Ureter (tissue), 1 donor: ENCODE results near the gene HES7. TPM values are rescaled to one million over a fixed set of nuclear protein-coding genes. Genes with fewer than 3 reads are reported as not detected.
"Not testable (repeated sequence)": the region's sequence is repeated elsewhere in the genome, so short reads cannot be mapped to it uniquely, and the experiment has no call there.

Experiments
- DNase-seq: peaks from one replicate; pipeline ENCODE4 v3.0.0-alpha.2; 2020; ENCODE audit warnings: low spot score
- total RNA-seq: library from RNA; stranded (reverse); gene quantifications from one replicate; pipeline ENCODE4 v1.2.4, GENCODE V29; 2023
- donor health status: DM: yes; HTN: yes; CAD: no.

Gene HES7
- total RNA-seq = not detected

DNA sequence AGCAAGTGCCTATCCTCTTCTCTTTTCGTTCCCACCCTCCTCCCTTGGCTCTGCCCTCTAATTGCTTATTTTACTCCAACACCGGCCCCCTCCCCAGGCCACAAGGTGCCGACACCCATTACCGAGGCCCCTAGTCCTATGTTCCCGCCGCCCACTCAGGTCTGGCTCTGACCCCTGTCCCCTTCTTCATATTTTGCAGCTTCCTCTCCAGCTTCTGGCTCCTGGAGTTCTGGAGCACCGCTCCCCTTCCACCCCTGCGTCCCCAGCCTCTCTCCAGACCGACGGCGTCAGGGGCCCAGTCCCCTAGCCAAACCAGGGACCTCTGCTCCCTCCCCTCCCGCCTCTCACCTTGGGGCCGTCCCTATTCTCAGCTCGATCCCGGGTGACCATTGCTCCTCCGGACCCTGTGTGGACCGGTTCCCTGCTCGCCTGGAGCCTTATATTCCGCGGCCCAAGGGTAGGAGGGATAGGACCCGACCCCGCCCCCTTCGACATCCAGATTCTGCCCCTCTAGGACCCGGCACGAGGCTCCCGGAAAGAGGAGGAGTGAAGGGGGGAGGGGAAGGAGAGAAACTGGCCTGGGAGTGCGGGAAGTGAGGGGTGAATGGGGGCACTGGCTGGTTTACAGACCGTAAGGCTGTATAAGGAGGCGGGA, at the start of gene HES7:
TSS of gene HES7 (minus strand) at position 412 of the 655 bp plus-strand sequence. CDS start at position 390, 22 bp downstream.
- DNase-seq = no peak

DNA sequence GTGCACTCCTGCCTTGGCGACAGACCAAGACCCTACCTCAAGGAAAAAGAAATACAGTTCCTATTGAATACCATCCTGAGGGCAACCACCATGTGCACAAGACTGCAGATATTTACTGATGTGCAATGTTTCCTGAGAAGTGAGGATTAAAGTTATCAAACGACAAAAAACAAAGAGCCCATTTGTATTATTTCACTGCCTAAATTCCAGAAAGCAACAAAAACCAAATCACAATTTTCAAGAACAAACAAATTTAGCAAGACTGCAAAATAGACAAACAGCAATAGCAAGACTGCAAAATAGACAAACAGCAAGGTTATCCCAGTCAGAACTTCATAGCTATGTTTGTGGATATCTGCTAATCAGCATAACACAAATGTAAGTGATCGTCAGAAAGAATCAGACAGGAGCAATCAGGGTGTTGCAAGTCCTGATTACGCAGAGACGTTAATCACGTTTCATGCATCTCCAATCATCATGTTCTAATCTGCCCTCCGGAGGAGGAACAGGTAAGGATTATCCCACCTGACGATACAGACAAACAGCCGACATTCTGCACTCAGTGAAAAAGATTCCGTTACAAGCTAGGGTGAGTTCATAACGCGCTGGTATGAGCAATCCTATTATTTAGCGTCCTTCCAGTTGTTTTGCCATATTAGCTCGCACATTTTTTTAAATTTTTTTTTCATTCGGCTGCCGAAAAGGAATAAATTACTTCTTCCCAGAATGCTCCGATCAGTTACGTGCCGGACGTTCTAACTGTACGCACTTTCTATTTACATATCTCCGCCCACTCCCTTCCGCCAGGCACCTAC, 49.4 kb upstream of the HES7 start:
- DNase-seq = no peak

DNA sequence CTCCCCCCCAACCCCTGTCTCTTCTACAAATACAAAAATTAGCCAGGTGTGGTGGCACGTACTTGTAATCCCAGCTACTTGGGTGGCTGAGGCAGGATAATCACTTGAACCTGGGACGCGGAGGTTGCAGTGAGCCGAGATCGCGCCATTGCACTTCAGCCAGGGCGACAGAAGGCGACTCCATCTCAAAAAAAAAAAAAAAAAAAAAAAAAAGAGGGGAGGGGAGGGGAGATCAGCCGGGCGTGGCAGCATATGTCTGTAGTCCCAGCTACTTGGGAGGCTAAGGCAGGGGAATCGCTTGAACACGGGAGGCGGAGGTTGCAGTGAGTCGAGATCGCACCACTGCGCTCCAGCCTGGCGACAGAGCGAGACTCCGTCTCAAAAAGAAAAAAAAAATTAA, 46.3 kb upstream of the HES7 start:
- not testable (repeated sequence) for DNase-seq

DNA sequence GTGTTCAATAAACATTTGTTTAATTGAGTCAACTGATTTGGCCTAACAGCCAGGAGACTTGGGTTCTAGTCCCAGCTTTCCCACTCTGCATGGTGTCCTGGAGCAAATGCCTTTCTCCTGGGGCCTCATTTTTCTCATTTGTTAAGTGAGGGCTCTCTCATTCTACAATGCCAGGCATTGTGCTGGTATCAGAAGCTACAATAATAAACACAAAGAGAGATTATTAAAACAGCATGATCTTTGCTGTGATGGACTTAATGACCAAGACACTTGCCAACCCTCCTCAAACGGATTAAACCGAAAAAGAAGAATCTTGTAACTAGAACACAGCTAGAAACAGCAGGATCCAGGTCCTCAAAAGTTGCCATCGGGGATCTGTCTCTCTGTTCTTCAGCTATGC, 43.6 kb upstream of the HES7 start:
- DNase-seq = no peak

- no peak for DNase-seq
Measured at GRCh38 chr17:8166731-8167130, 42.8 kb upstream of the HES7 start.

GRCh38 chr17:8164815-8165131, 40.9 kb upstream of the HES7 start:
- DNase-seq = no peak

DNA sequence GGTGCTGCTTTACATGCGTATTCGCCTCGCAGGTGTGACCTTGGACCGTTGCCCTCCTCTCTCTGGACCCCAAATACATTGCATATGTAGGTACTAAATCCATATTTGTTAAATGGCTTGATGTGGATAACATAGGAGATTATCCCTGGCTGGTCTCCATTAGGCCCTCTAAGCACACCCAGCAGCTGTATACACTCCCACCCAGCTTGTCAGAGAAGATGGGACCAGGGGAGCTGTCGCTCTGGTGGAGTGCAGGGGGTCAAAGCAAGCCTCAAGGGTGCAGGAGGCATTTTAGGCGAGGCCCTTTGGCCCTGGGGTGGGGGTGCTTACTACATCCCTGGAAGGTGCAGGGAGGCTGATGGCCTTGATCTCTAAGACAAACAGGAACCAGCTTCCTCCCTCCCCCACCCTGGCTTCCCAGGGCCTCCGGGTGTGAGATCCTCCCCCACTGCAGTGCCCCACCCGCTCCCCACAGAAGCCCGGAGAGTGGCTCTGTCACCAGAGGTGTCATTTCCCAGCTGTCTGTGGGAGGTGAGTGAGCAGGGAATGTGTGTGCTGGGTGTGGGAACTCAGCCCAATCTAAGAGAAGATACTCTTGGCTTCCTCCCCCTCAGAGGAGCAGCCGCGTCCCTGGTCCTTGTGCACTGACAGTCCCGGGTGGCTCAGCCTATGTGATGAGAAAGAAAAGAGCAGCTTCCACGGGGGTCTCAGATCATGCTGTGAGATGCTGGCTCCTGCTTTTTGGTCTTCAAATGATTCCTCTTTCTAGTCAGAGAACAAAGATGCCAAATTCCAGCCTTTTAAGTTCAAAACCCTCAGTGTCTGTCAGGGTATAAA, 40.3 kb upstream of the HES7 start:
- DNase-seq = peak; percentile 81

DNA sequence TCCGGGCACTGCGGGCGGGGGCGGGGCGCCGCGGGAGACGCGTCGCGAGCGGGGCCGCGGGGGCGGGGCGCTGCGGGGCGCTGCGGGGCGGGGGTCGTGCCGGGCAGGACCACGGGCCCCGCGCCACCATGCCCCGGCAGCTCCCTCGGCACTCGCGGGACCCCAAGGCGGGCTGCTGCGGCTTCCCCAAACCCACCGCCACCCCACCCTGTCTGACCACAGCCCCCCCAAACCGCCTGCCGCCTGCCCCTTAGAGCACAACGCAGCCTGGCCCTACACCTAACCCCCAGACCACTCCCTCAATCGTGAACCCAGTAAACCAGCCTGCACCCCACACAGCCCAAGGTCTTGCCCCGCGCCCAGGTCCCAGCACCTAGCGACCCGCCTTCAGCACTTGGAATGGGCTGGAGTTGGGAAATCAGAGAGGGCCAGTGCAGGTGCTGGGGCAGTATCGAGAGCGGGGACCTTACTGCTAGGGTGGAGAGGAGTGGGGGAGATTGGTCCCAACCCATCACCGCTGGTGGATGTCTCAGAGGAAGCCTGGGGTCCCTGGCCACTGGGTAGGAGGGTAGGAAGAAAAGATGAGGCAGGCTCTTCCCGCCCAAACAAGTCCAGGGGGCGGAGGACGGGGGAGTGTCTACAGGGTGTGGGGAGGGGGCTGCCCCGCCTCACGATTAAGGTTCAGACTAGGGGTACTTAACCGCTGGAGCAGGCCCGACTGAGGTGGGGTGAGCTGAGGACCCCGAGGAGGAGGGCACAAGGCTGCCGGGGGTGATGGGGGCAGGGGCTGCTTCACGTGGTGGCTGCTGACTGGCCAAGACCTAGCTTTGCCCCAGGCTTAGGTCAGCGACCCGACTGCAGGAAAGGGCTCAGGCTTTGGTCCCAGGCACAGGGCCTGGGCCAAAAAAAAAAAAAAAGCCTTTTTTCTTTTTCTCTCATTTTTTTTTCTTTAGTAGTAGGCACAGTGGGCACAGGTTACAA, 39.4 kb upstream of the HES7 start:
- DNase-seq = no peak

DNA sequence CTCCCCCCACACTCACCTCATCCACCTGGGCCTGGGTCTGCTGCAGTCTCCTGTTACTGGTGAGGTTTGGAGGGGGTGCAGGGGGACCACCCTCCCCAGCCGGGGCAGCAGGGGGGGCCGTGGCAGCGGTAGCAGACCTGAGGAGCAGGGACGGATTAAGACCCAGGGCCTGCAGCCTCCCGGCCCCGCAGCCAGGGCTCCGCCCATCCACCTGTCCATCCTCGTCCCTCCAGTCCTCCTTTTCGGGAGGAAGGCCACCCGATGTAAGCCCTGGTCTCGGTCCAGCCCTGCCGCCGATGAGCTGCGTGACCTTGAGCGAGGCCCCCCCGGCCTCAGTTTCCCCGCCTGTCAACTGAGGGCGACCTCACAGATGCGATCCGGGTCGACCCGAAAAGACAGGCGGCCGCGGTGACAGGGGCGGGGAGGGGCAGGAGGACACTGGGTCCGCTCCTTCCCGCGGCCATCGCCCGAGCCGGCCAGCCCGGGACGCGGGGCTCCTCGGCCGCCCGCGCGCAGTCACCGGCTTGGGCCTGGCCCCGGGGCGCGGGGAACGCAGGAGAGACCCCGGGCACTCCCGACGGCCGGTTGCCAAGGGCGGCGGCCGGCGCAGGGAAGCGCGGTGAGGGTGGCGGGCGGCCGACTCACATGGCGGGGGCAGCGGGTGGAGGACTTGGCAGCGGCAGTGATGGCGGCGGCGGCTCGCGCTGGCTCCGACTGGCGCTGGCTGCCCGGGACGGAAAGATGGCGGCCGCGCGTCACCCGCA, 38.5 kb upstream of the HES7 start, which contains the start of gene VAMP2:
TSS of gene VAMP2 (minus strand) at position 716 of the 764 bp plus-strand sequence. CDS start at position 647, 69 bp downstream.
- peak; percentile 88 for DNase-seq

GRCh38 chr17:8161289-8162232, 37.7 kb upstream of the HES7 start:
- no peak for DNase-seq

DNA sequence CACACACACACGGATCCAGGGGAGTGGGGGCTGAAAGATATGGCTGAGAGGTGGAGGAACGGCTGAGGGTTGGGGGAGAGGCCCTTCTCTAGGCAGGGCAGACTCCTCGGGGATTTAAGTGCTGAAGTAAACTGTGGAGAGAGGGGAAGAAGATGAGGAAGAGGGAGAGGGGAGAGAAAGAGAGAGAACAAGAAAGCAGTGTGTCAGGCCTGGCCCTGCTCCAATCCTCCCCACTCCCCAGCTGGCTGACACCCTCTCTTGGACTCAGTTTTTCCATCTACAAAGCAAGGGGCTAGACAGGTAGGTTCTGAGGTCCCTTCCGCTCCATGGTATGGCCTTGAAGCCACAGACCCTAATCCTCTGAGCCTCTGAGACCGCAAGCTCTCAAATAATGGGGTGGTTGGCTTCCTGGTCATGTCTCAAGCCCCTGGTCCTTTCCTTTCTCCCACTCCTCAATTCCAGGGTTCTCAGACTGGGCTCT, 36.9 kb upstream of the HES7 start:
- DNase-seq = no peak

DNA sequence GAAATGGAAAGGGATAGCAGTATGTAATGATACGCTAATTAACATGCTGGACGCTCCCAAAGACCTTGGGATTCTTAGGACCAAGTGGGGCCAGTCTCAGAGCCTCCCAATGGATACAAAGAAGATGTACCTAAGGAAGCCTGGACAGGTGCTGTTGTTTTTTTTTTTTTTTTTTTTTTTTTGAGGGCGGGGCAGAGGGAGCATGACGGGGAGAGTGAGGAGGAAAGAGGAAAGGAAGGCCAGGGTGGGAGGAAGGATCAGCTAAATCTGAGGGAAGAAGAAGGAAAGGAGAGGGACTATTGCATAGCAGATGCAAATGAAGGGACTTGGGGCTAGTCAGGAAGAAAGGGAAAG, 36.3 kb upstream of the HES7 start:
- DNase-seq = no peak

- no peak for DNase-seq
Measured at GRCh38 chr17:8159459-8160223, 35.7 kb upstream of the HES7 start.

DNA sequence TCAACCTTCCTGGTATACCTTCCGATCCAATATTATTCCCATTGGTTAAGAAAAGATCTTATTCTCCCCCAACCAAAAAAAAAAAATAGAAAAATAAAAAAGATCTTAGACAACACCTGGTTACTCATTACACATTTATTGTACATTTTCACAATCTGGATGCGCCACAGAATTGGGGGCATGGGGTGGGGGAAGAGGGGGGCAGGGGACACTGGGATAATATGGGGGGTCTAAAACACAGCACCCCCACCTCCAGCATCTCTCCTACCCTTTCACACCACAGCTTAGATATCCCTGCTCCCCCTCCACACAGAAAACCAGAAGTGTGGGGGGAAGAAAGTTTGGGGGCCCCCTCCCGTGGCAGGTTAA, 35.1 kb upstream of the HES7 start:
- no peak for DNase-seq

DNA sequence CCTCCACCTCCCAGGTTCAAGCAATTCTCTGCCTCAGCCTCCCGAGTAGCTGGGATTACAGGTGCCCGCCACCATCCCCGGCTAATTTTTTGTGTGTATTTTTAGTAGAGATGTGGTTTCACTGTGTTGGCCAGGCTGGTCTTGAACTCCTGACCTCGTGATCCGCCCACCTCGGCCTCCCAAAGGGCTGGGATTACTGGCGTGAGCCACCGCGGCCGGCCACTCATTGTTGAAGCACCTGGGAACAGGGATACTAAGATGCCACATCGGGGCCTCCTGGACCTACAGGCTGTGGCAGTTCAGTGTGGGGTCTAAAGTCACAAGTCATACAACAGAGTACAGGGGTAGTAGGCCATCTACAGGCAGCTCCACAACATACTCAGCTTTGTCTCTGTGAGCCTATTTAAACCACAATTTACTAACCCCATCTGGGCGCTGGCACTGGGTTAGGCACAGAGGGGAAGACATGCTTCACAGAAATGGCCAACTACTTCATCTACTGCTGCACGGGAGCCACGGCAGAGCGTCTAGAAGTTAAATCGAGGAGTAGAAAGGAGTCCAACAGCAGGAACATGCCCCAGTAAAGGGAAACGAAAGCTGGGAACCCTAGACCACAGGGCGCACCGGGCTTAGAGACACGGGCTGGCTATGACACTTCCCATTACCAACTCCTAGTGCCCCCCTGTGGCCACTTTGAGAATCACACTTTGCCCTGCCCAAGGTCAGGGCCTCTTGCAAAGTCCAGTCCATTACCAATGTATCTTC, 34.5 kb upstream of the HES7 start:
- DNase-seq = peak; percentile 94

DNA sequence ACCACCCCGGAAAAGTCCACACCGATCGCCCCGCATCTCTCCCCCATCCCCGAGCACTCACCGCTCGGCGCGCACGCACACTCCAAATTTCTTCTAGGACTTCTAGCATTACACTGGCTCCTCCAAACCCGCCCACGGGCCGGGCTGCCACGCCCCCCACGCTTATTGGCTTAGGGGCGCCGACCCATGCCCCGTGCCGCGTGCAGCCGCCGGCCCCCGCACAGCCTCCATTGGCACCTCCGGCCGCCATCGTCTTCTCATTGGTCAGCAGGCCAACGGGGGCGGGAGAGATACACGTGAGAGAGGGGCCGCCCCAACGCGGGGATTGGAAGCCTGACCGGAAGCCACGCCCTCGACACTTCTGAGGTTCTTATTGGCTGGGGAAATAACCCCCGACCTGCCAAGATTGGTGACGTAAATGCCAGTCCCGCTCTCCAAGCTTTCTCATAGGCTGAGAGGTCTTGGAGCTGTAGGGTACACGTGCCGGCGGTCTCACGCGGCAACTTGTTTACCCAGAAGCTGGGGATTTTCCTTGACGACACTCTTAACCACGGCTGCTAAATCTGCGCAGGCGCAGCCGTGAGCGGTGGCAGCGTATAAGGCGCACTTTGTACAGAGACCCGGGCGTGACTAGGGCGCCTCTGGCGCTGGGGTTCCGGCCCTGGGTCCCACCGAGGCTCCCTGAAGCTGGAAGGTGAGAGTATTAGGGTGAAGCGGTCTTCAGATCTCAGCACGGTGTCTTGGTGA, 32.5 kb upstream of the HES7 start:
- peak; percentile 100 for DNase-seq

DNA sequence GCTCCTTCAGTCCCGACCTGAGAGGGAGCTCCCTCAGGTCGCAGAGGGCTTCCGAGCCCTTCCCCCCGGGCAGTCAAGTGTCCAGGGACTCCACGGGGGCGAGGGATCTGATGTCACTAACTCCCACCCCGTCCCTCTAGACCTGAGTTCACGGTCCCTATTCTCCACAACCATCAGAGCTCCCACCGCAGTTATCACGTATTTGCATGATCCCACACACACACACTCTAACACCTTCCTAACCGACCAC, 32.0 kb upstream of the HES7 start:
- DNase-seq = no peak
